Measurements from ENCODE around the gene C4orf50.

DNA sequence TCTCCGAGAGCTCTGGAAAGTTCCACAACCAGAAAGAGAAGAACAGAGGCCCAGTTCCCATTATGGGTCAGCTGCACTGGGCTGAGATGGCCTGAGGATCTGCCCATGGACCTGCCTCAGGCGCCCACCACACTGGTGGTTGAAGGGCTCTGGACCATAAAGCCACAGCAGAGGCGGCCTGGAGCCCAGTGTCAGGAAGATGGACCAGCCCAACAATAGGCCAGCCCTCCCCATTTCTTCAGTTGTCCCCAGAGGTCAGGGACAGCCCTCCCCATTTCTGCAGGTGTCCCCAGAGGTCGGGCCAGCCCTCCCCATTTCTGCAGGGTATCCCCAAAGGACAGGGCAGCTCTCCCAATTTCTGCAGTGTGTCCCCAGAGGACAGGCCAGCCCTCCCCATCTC lies 37.2 kb upstream of the C4orf50 start:
- TF ChIP-seq, protein P1, sequence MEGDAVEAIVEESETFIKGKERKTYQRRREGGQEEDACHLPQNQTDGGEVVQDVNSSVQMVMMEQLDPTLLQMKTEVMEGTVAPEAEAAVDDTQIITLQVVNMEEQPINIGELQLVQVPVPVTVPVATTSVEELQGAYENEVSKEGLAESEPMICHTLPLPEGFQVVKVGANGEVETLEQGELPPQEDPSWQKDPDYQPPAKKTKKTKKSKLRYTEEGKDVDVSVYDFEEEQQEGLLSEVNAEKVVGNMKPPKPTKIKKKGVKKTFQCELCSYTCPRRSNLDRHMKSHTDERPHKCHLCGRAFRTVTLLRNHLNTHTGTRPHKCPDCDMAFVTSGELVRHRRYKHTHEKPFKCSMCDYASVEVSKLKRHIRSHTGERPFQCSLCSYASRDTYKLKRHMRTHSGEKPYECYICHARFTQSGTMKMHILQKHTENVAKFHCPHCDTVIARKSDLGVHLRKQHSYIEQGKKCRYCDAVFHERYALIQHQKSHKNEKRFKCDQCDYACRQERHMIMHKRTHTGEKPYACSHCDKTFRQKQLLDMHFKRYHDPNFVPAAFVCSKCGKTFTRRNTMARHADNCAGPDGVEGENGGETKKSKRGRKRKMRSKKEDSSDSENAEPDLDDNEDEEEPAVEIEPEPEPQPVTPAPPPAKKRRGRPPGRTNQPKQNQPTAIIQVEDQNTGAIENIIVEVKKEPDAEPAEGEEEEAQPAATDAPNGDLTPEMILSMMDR (IDR thresholded peaks at IDR 0.05; ENCODE audit: insufficient read depth, low read length) = no peak
- no peak for TF ChIP-seq POLR2AphosphoS5 (IDR thresholded peaks at IDR 0.05; ENCODE audit: low read depth)
- TF ChIP-seq, protein P2, sequence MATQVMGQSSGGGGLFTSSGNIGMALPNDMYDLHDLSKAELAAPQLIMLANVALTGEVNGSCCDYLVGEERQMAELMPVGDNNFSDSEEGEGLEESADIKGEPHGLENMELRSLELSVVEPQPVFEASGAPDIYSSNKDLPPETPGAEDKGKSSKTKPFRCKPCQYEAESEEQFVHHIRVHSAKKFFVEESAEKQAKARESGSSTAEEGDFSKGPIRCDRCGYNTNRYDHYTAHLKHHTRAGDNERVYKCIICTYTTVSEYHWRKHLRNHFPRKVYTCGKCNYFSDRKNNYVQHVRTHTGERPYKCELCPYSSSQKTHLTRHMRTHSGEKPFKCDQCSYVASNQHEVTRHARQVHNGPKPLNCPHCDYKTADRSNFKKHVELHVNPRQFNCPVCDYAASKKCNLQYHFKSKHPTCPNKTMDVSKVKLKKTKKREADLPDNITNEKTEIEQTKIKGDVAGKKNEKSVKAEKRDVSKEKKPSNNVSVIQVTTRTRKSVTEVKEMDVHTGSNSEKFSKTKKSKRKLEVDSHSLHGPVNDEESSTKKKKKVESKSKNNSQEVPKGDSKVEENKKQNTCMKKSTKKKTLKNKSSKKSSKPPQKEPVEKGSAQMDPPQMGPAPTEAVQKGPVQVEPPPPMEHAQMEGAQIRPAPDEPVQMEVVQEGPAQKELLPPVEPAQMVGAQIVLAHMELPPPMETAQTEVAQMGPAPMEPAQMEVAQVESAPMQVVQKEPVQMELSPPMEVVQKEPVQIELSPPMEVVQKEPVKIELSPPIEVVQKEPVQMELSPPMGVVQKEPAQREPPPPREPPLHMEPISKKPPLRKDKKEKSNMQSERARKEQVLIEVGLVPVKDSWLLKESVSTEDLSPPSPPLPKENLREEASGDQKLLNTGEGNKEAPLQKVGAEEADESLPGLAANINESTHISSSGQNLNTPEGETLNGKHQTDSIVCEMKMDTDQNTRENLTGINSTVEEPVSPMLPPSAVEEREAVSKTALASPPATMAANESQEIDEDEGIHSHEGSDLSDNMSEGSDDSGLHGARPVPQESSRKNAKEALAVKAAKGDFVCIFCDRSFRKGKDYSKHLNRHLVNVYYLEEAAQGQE (IDR thresholded peaks at IDR 0.05; ENCODE audit: insufficient replicate concordance, low read depth) = no peak
